GM23338 (cell line): ENCODE data around the gene THRA. TPM values are rescaled to one million over a fixed set of nuclear protein-coding genes. Genes with fewer than 3 reads are reported as not detected.

Experiments
- ATAC-seq: fragments of 200-7000 bp; cut with Tn5 transposase; 3 replicates; pipeline ENCODE4 v1.9.1; 2020
- DNase-seq: peaks from one replicate; pipeline ENCODE4 v3.0.0-alpha.2; 2015; ENCODE audit warnings: low spot score
- H2AFZ ChIP-seq: fragments of 200-600 bp; sonication (generic); 2 replicates; pipeline ENCODE4 v1.8.0; 2016; ENCODE audit warnings: antibody characterized with exemption, mild to moderate bottlenecking, moderate library complexity
- H3F3A ChIP-seq: fragments of 200-600 bp; sonication (generic); replicated peaks from 2 replicates; pipeline ENCODE4 v1.8.0; 2017; ENCODE audit warnings: antibody characterized with exemption, mixed run types, low read depth
- H3K27ac ChIP-seq: fragments of 200-600 bp; sonication (generic); 2 replicates; pipeline ENCODE4 v1.6.1; 2016; ENCODE audit warnings: low read depth
- H3K27me3 ChIP-seq: fragments of 200-600 bp; sonication (generic); 2 replicates; pipeline ENCODE4 v1.8.0; 2016; ENCODE audit warnings: mild to moderate bottlenecking, mixed run types, moderate library complexity; ENCODE audit not compliant: insufficient read depth
- H3K36me3 ChIP-seq: fragments of 200-600 bp; sonication (generic); 2 replicates; pipeline ENCODE4 v1.8.0; 2016; ENCODE audit warnings: mild to moderate bottlenecking; ENCODE audit not compliant: insufficient read depth
- H3K4me1 ChIP-seq: fragments of 200-600 bp; sonication (generic); 2 replicates; pipeline ENCODE4 v1.8.0; 2016; ENCODE audit warnings: mild to moderate bottlenecking, moderate library complexity; ENCODE audit not compliant: insufficient read depth
- H3K4me2 ChIP-seq: fragments of 200-600 bp; sonication (generic); 2 replicates; pipeline ENCODE4 v1.7.1; 2017; ENCODE audit warnings: mixed run types
- H3K4me3 ChIP-seq: fragments of 200-600 bp; sonication (generic); 2 replicates; pipeline ENCODE4 v1.6.1; 2016; ENCODE audit warnings: mixed run types
- H3K79me2 ChIP-seq: fragments of 200-600 bp; sonication (generic); replicated peaks from 2 replicates; pipeline ENCODE4 v1.8.0; 2017; ENCODE audit warnings: mild to moderate bottlenecking; ENCODE audit not compliant: insufficient read depth
- H3K9me2 ChIP-seq: fragments of 200-600 bp; sonication (generic); 2 replicates; pipeline ENCODE4 v1.8.0; 2017; ENCODE audit not compliant: insufficient read depth
- H4K20me1 ChIP-seq: fragments of 200-600 bp; sonication (generic); replicated peaks from 2 replicates; pipeline ENCODE4 v1.8.0; 2017; ENCODE audit warnings: mild to moderate bottlenecking; ENCODE audit not compliant: insufficient read depth
- H3K27ac Mint-ChIP-seq: 2 replicates; pipeline ENCODE4 v1.8.0; 2020; ENCODE audit warnings: inconsistent platforms, mild to moderate bottlenecking, moderate library complexity, mixed read lengths
- H3K27me3 Mint-ChIP-seq: 3 replicates; pipeline ENCODE4 v1.8.0; 2022; ENCODE audit warnings: low read depth, mild to moderate bottlenecking, moderate library complexity, mixed read lengths, inconsistent platforms; ENCODE audit not compliant: insufficient read depth, poor library complexity
- H3K36me3 Mint-ChIP-seq: 3 replicates; pipeline ENCODE4 v1.8.0; 2021; ENCODE audit warnings: low read depth, mild to moderate bottlenecking, inconsistent platforms, moderate library complexity, mixed read lengths
- H3K4me1 Mint-ChIP-seq: 3 replicates; pipeline ENCODE4 v1.8.0; 2020; ENCODE audit warnings: mild to moderate bottlenecking, inconsistent platforms, mixed read lengths
- H3K4me3 Mint-ChIP-seq: 3 replicates; pipeline ENCODE4 v1.8.0; 2021; ENCODE audit warnings: moderate library complexity, mild to moderate bottlenecking, inconsistent platforms, mixed read lengths
- H3K9me3 Mint-ChIP-seq: 3 replicates; pipeline ENCODE4 v1.8.0; 2020; ENCODE audit warnings: moderate library complexity, mild to moderate bottlenecking, inconsistent platforms, mixed read lengths
- CREB1 ChIP-seq: fragments of 250-450 bp; sonication (Bioruptor Pico); IDR thresholded peaks from 2 replicates; pipeline ENCODE4 v1.5.0; 2020; ENCODE audit warnings: low read depth, mild to moderate bottlenecking, moderate library complexity
- EZH2 ChIP-seq: fragments of 200-600 bp; sonication (generic); IDR thresholded peaks from one replicate; pipeline ENCODE4 v1.8.0; 2017; ENCODE audit warnings: antibody characterized with exemption, mild to moderate bottlenecking, low read depth; ENCODE audit not compliant: unreplicated experiment
- JUNB ChIP-seq: IDR thresholded peaks from one replicate; pipeline ENCODE4 v1.6.1; 2016; ENCODE audit warnings: antibody characterized with exemption; ENCODE audit not compliant: unreplicated experiment
- NANOG ChIP-seq: IDR thresholded peaks from 2 replicates; pipeline ENCODE4 v1.6.1; 2016; ENCODE audit warnings: antibody characterized with exemption, borderline replicate concordance
- POLR2AphosphoS5 ChIP-seq: IDR thresholded peaks from 2 replicates; pipeline ENCODE4 v1.6.1; 2016; ENCODE audit warnings: antibody characterized with exemption, low read depth
- REST ChIP-seq: IDR thresholded peaks from one replicate; pipeline ENCODE4 v1.6.1; 2018; ENCODE audit warnings: antibody characterized with exemption; ENCODE audit not compliant: unreplicated experiment
- ZNF114 ChIP-seq: fragments of 250-450 bp; sonication (Bioruptor Pico); IDR thresholded peaks from 2 replicates; pipeline ENCODE4 v1.5.0; 2020; ENCODE audit warnings: mild to moderate bottlenecking, moderate library complexity
- ZNF331 ChIP-seq: fragments of 250-450 bp; sonication (Bioruptor Pico); IDR thresholded peaks from 2 replicates; pipeline ENCODE4 v1.5.0; 2020; ENCODE audit warnings: low read depth, mild to moderate bottlenecking, moderate library complexity
- ZNF462 ChIP-seq: fragments of 250-450 bp; sonication (Bioruptor Pico); IDR thresholded peaks from 2 replicates; pipeline ENCODE4 v1.5.0; 2020; ENCODE audit warnings: mild to moderate bottlenecking, moderate library complexity
- polyA plus RNA-seq: library from polyadenylated mRNA; unstranded; fragments of >200 nt; fragmentation: Nextera tagmentation; extraction: Ambion mirVana; gene quantifications from 2 replicates; pipeline ENCODE4 v1.2.1, GENCODE V29; 2016
- total RNA-seq: library from RNA; depleted of rRNA; stranded (reverse); fragments of >200 nt; shearing (Covaris generic); gene quantifications from 2 replicates; pipeline ENCODE4 v1.2.3, GENCODE V29; 2014

The THRA gene
- total and polyA plus RNA-seq, 2 experiments from 2014 or later: 3.4 to 10.5 TPM

GRCh38 chr17:40018211-40019121 lies 44.3 kb upstream of the THRA start:
- Histone ChIP-seq H3K4me3 (peak overlapping the region; percentile 30; the same call in 1 of the 2 replicates), H3K27ac (peak overlapping the region; percentile 69; the same call in 1 of the 2 replicates), H2AFZ (no peak overlapping the region), H3K4me2 (peak overlapping the region; percentile 71), H3K36me3 (peaks cover 3% of the 10 kb centered on the region; the same call in 1 of the 2 replicates), H3K27me3 (no peaks in the 10 kb centered on the region), H3K4me1 (peaks cover 28% of the 10 kb centered on the region), H3K9me2 (no peaks in the 10 kb centered on the region), H3F3A (peaks cover 4% of the 10 kb centered on the region; the same call in 1 of the 2 replicates), H3K79me2 (no peaks in the 10 kb centered on the region), H4K20me1 (no peaks in the 10 kb centered on the region)
- Mint-ChIP-seq H3K9me3 (no peaks in the 10 kb centered on the region), H3K27ac (peak overlapping the region; percentile 90), H3K4me3 (peak overlapping the region; percentile 53), H3K36me3 (peaks cover 32% of the 10 kb centered on the region), H3K4me1 (peaks cover 42% of the 10 kb centered on the region), H3K27me3 (peaks cover 28% of the 10 kb centered on the region)
- ATAC-seq: peak; percentile 62
- DNase-seq: peak; percentile 64
- TF ChIP-seq ZNF114 (no peak), CREB1 (CRISPR knock-in tag) (no peak), EZH2 (no peak), REST (no peak), NANOG (no peak), JUNB (no peak), POLR2AphosphoS5 (no peak), ZNF462 (no peak), ZNF331 (CRISPR knock-in tag) (no peak)
